ENCODE data around the gene TMEM81.

DNA sequence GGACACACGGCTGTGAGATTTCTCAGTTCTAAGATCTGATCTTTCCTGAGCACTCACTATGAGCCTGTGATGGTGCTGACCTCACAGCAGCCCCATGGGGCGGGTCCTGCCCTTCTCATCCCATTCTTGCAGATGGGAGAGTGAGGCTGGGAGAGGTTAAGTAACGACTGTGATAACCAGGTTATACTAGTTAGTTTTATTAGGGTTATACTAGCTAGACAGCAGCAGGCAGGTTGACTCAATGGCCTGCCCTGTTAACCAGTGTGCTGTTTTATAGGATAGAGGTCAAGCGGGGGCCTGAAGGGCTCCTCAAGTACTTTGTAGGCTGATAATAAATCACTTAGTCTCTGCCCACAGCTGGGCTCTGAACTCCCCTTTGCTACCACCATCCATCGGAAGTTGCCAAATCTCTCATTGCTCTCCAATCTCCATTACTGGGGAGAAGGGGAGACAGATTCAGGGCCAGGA, 36.5 kb downstream of the TMEM81 start:
- TF ChIP-seq, protein P1, sequence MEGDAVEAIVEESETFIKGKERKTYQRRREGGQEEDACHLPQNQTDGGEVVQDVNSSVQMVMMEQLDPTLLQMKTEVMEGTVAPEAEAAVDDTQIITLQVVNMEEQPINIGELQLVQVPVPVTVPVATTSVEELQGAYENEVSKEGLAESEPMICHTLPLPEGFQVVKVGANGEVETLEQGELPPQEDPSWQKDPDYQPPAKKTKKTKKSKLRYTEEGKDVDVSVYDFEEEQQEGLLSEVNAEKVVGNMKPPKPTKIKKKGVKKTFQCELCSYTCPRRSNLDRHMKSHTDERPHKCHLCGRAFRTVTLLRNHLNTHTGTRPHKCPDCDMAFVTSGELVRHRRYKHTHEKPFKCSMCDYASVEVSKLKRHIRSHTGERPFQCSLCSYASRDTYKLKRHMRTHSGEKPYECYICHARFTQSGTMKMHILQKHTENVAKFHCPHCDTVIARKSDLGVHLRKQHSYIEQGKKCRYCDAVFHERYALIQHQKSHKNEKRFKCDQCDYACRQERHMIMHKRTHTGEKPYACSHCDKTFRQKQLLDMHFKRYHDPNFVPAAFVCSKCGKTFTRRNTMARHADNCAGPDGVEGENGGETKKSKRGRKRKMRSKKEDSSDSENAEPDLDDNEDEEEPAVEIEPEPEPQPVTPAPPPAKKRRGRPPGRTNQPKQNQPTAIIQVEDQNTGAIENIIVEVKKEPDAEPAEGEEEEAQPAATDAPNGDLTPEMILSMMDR (IDR thresholded peaks at IDR 0.05) = no peak
- TF ChIP-seq POLR2A (IDR thresholded peaks at IDR 0.05) (no peak), POLR2AphosphoS5 (IDR thresholded peaks at IDR 0.05) (no peak)
